Tibial artery (tissue), 4 donors: ENCODE data around the gene PLA2G4F.
A peak's percentile ranks its signal among the peaks of the same experiment; 100 is the strongest.

Source experiments
- DNase-seq, 2 donors: peaks; one replicate each; pipeline ENCODE4 v3.0.0-alpha.2; 2019
- H3K27ac ChIP-seq, 2 donors: fragments of 200-600 bp; sonication (generic) in 1 of 2; 1 replicate in 1 of 2; 2 replicates in 1 of 2; pipeline ENCODE4 v1.5.1; 2018 to 2019; ENCODE audit warnings: mild to moderate bottlenecking in 1 of 2
- H3K27me3 ChIP-seq, 2 donors: fragments of 200-600 bp; sonication (generic) in 1 of 2; one replicate each; pipeline versions ENCODE4 v1.5.1 to v1.6.0; 2016 to 2019
- H3K36me3 ChIP-seq, 3 donors: fragments of 200-600 bp; sonication (generic) in 2 of 3; one replicate each; pipeline ENCODE4 v1.5.1; 2016 to 2019; ENCODE audit warnings: mild to moderate bottlenecking in 2 of 3
- H3K4me1 ChIP-seq, 4 donors: fragments of 200-600 bp; sonication (generic) in 2 of 4; 1 replicate in 3 of 4; 2 replicates in 1 of 4; pipeline ENCODE4 v1.5.1; 2016 to 2019
- H3K4me3 ChIP-seq, 2 donors: fragments of 200-600 bp; sonication (generic) in 1 of 2; 1 replicate in 1 of 2; 2 replicates in 1 of 2; pipeline ENCODE4 v1.5.1; 2018 to 2019; ENCODE audit warnings: mild to moderate bottlenecking in 2 of 2
- H3K9me3 ChIP-seq, 3 donors: fragments of 200-600 bp; sonication (generic) in 1 of 3; one replicate each; pipeline ENCODE4 v1.5.1; 2016 to 2019
- CTCF ChIP-seq, 2 experiments: fragments of 200-600 bp in 1 of 2; fragments of 450-650 bp in 1 of 2; IDR thresholded peaks; one replicate each; pipeline ENCODE4 v1.5.1; 2017 to 2019; ENCODE audit warnings: antibody characterized with exemption in 2 of 2, mild to moderate bottlenecking in 1 of 2, moderate library complexity in 1 of 2
- intact Hi-C: fragments of 100-400 bp; cut with DNase I; formaldehyde crosslinking; loops from one replicate; pipeline ENCODE4 v1.15.0; 2023; ENCODE audit warnings: low total_unique reads

Gene PLA2G4F

GRCh38 chr15:42146551-42147430, 9.6 kb downstream of the PLA2G4F start:
- H3K27me3 ChIP-seq: peaks cover 0 to 15% of the 10 kb centered on the region in 2 donors
- H3K9me3 ChIP-seq: no peaks in the 10 kb centered on the region
- H3K36me3 ChIP-seq: no peaks in the 10 kb centered on the region
- H3K4me3 ChIP-seq: no peak overlapping the region
- intact Hi-C loops: no loop called here
- TF ChIP-seq CTCF (IDR thresholded peaks at IDR 0.05): no peak
- peaks cover 0 to 4% (median under 1%) of the 10 kb centered on the region in 4 donors for H3K4me1 ChIP-seq
- peak in 1 of 2 donors; percentile 55 for DNase-seq
- no peak overlapping the region for H3K27ac ChIP-seq

GRCh38 chr15:42145546-42146455, 10.6 kb downstream of the PLA2G4F start:
- H3K4me3 ChIP-seq: no peak overlapping the region
- H3K27ac ChIP-seq: no peak overlapping the region
- H3K27me3 ChIP-seq: peaks cover 0 to 15% of the 10 kb centered on the region in 2 donors
- intact Hi-C loops: no loop called here
- H3K4me1 ChIP-seq: no peaks in the 10 kb centered on the region
- peak in 1 of 2 donors; percentile 59 for DNase-seq
- H3K9me3 ChIP-seq: no peaks in the 10 kb centered on the region
- TF ChIP-seq CTCF (IDR thresholded peaks at IDR 0.05): no peak
- no peaks in the 10 kb centered on the region for H3K36me3 ChIP-seq

- TF ChIP-seq CTCF (IDR thresholded peaks at IDR 0.05): no peak
- Histone ChIP-seq H3K4me1 (no peaks in the 10 kb centered on the region), H3K27ac (no peak overlapping the region), H3K27me3 (peaks cover 0 to 15% of the 10 kb centered on the region in 2 donors), H3K9me3 (no peaks in the 10 kb centered on the region), H3K36me3 (no peaks in the 10 kb centered on the region), H3K4me3 (no peak overlapping the region)
- peak in 1 of 2 donors; percentile 52 for DNase-seq
- intact Hi-C loops: no loop called here
Measured at GRCh38 chr15:42144841-42145375, 11.5 kb downstream of the PLA2G4F start.

GRCh38 chr15:42143866-42144625, 12.4 kb downstream of the PLA2G4F start:
- no peak overlapping the region for H3K4me3 ChIP-seq
- H3K4me1 ChIP-seq: no peaks in the 10 kb centered on the region
- peaks cover 0 to 15% of the 10 kb centered on the region in 2 donors for H3K27me3 ChIP-seq
- intact Hi-C loops: no loop called here
- H3K27ac ChIP-seq: no peak overlapping the region
- no peak for TF ChIP-seq CTCF (IDR thresholded peaks at IDR 0.05)
- no peaks in the 10 kb centered on the region for H3K9me3 ChIP-seq
- no peaks in the 10 kb centered on the region for H3K36me3 ChIP-seq
- peak in 1 of 2 donors; percentile 55 for DNase-seq

- TF ChIP-seq CTCF (IDR thresholded peaks at IDR 0.05): no peak
- H3K27me3 ChIP-seq: peaks cover 0 to 15% of the 10 kb centered on the region in 2 donors
- intact Hi-C loops: no loop called here
- no peak overlapping the region for H3K4me3 ChIP-seq
- no peaks in the 10 kb centered on the region for H3K36me3 ChIP-seq
- DNase-seq: peak in 1 of 2 donors; percentile 10
- no peaks in the 10 kb centered on the region for H3K4me1 ChIP-seq
- H3K9me3 ChIP-seq: no peaks in the 10 kb centered on the region
- H3K27ac ChIP-seq: no peak overlapping the region
Measured at GRCh38 chr15:42143356-42143755, 13.1 kb downstream of the PLA2G4F start.
